Neural progenitor cell (in vitro differentiated cells): ENCODE measurements around the gene DEDD2.

Experiments used
- CTCF ChIP-seq: fragments of 200-600 bp; sonication (generic); IDR thresholded peaks from 2 replicates; pipeline ENCODE4 v1.5.1; 2017; ENCODE audit warnings: antibody characterized with exemption, mild to moderate bottlenecking
- EZH2 ChIP-seq: fragments of 200-600 bp; sonication (generic); IDR thresholded peaks from 2 replicates; pipeline ENCODE4 v1.6.1; 2017; ENCODE audit warnings: antibody characterized with exemption, mild to moderate bottlenecking, moderate library complexity

- no peak for TF ChIP-seq CTCF
- no peak for TF ChIP-seq EZH2
Observed at GRCh38 chr19:42150911-42151361, 66.5 kb downstream of the DEDD2 start.
